Suprapubic skin (tissue), 4 donors: Measurements from ENCODE around the gene COL4A6.
"Not testable (repeated sequence)": the region's sequence is repeated elsewhere in the genome, so short reads cannot be mapped to it uniquely, and the experiment has no call there.

Experiments
- EP300 ChIP-seq: sonication (generic); formaldehyde crosslinking; IDR thresholded peaks from one replicate; pipeline ENCODE4 v1.6.1; 2017; ENCODE audit warnings: antibody characterized with exemption
- POLR2A ChIP-seq, 2 donors: fragments of 450-650 bp; IDR thresholded peaks; one replicate each; pipeline ENCODE4 v1.6.1; 2017; ENCODE audit warnings: antibody characterized with exemption in 2 of 2, mild to moderate bottlenecking in 2 of 2, moderate library complexity in 2 of 2
- POLR2AphosphoS5 ChIP-seq, 3 donors: sonication (generic); formaldehyde crosslinking; IDR thresholded peaks; one replicate each; pipeline ENCODE4 v1.6.1; 2017; ENCODE audit warnings: antibody characterized with exemption in 3 of 3
- TF ChIP-seq, protein P1 (sequence below), 2 donors: fragments of 200-600 bp in 1 of 2; fragments of 450-650 bp in 1 of 2; sonication (generic) in 1 of 2; IDR thresholded peaks; one replicate each; pipeline ENCODE4 v1.5.1; 2016 to 2019; ENCODE audit warnings: antibody characterized with exemption in 2 of 2, mild to moderate bottlenecking in 1 of 2, moderate library complexity in 1 of 2

DNA sequence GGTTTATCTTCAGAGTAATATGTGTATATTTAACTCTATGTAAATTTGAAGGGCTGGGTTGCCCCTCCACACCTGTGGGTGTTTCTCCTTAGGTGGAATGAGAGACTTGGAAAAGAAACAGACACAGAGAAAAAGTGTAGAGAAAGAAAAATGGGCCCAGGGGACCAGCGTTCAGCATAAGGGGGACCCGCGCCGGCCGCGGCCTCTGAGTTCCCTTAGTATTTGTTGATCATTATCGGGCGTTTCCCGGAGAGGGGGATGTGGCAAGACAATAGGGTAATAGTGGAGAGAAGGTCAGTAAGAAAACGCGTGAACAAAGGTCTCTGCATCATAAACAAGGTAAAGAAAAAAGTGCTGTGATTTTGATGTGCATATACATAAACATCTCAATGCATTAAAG lies 61.4 kb downstream of the COL4A6 start:
- TF ChIP-seq, protein P1, sequence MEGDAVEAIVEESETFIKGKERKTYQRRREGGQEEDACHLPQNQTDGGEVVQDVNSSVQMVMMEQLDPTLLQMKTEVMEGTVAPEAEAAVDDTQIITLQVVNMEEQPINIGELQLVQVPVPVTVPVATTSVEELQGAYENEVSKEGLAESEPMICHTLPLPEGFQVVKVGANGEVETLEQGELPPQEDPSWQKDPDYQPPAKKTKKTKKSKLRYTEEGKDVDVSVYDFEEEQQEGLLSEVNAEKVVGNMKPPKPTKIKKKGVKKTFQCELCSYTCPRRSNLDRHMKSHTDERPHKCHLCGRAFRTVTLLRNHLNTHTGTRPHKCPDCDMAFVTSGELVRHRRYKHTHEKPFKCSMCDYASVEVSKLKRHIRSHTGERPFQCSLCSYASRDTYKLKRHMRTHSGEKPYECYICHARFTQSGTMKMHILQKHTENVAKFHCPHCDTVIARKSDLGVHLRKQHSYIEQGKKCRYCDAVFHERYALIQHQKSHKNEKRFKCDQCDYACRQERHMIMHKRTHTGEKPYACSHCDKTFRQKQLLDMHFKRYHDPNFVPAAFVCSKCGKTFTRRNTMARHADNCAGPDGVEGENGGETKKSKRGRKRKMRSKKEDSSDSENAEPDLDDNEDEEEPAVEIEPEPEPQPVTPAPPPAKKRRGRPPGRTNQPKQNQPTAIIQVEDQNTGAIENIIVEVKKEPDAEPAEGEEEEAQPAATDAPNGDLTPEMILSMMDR (IDR thresholded peaks at IDR 0.05): not testable (repeated sequence)
- not testable (repeated sequence) for TF ChIP-seq POLR2A (IDR thresholded peaks at IDR 0.05); EP300; POLR2AphosphoS5 (IDR thresholded peaks at IDR 0.05)
